NCI-H226 (cell line): Measurements from ENCODE around the gene ISOC1.

ENCODE experiments used
- DNase-seq: peaks from one replicate; pipeline ENCODE4 v3.0.0-alpha.2; 2015

Gene ISOC1

DNA sequence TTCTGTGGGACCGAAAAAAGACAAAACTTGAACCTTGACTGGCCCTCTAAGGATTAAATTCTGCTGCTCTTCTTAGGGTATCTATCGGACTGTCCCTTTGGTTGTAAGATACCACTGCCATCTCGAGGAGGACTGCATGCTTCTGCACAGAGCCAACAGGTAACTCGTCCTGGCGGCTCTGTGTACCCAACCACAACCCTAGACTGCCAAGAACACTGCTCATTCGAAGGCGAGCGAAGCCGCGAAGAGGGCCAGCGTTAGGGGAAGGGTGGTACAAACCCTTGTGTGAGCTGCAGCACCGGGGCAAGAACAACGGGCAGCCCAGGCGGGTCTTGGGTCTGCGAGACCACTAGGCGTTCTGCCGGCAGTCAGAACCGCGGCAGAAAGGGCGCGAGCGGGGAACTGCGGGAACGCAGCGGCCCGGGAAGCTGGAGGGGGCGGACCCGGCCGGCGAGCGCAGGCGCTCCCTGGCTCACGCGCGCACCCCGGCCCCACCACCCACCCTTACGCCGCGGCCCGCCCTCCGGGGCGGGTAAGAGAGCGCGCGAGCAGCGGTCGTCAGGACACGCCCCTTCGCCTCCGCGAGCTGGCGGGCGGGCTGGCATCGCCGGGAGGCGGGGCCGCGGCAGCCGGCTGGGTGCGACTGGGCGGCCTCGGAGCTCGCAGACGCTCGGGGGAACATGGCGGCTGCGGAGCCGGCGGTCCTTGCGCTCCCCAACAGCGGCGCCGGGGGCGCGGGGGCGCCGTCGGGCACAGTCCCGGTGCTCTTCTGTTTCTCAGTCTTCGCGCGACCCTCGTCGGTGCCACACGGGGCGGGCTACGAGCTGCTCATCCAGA lies at the start of gene ISOC1:
Gene ISOC1, plus strand, starts transcription at position 663 of the 837 bp plus-strand sequence. Its CDS starts 18 bp downstream, at position 681.
- DNase-seq, result peak; percentile 86

- DNase-seq, result no peak
Measured at GRCh38 chr5:129046151-129046550, 48.4 kb upstream of the ISOC1 start.

DNA sequence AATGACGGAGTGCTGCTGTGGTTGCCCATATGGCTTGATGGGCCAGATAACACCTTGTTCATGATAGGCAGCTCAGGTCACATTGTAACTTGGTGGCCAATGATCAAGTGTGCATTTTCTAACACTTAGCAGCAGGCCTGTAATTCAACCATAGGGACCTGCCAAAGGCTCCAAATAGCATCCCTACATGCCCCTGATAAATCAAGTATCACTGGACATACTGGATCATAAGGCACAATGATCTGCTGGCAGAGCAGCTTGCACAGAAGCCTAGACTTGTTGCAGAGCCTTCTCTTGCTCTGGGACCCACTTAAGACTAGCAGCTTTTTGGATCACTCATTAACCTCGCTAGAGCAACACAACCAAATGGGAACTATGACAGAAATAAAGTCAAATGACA lies 46.0 kb upstream of the ISOC1 start:
- no peak for DNase-seq

GRCh38 chr5:129049126-129049799 lies 45.3 kb upstream of the ISOC1 start:
- no peak for DNase-seq

- no peak for DNase-seq
Measured at GRCh38 chr5:129051283-129051682, 43.3 kb upstream of the ISOC1 start.

- DNase-seq, result no peak
Measured at GRCh38 chr5:129053438-129053837, 41.1 kb upstream of the ISOC1 start.

DNA sequence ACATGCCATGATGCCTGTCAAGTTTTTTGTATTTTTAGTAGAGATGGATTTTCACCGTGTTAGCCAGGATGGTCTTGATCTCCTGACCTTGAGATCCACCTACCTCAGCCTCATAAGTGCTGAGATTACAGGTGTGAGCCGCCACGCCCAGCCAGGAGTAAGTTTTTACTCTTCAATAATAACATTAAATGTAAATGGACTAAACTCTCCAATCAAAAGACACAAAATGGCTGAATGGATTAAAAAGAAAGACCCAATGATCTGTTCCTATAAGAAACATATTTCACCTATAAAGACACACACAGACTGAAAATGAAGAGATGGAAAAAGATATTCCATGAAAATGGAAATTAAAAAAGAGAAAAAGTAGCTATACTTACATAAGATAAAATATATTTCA lies 37.2 kb upstream of the ISOC1 start:
- no peak for DNase-seq

GRCh38 chr5:129061849-129062248 lies 32.7 kb upstream of the ISOC1 start:
- no peak for DNase-seq

- no peak for DNase-seq
Measured at GRCh38 chr5:129063483-129064113, 31.0 kb upstream of the ISOC1 start.

- DNase-seq, result no peak
Measured at GRCh38 chr5:129065721-129066120, 28.8 kb upstream of the ISOC1 start.

DNA sequence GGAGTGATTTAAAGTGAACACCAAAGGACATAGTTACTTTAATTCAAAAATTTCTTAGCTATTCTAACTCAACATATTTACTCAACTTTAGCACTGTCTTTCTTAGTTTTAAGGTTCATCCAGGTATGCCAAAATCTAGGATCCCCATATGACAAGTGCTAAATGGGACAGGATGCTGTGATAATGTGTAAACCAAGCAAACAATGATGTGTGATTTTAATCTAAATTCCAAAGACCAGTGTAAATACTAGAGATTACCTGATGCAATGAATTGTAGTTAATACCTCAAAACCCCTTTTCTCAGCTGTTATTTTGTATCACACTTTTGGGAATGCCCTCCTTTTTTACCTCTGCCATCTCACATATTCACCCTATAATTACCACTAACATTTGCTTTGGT lies 26.8 kb upstream of the ISOC1 start:
- DNase-seq, result no peak

DNA sequence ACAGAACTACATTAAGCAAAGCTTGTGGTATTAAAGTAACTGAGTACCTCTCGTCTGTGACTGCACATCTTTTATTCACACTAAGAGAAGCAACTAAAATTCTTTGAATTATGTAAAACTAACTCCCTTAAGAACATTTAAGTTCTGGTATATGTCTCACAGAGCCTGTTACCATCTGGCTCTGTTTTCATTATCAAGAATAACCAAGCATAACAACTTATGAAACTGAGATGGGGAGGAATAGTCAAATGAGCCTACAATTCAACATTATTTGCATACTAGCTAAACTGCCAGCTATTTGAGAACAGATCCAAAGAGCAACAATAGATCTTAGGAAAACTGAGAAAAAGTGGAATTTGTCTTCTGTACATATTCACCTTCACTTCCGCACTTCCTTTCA lies 25.3 kb upstream of the ISOC1 start:
- no peak for DNase-seq

DNA sequence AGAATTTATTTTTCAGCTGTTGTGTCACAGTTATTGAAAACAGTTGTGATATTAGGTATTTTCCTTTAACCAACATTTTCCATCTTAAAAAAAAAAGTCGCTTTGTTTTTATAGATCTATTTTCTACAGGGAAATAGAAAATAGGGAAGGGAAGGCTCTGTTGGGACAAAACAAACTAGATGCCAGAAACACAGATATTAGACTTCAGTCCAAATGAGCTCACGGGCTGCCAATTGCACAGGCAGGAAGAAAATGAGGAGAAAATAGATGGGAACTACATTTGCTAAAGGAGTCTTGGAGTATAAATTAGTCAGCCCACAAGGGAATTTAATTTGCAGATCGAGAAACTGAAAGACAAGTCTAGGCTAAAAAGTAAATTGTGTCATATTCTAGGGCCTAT lies 21.4 kb upstream of the ISOC1 start:
- DNase-seq, result no peak

DNA sequence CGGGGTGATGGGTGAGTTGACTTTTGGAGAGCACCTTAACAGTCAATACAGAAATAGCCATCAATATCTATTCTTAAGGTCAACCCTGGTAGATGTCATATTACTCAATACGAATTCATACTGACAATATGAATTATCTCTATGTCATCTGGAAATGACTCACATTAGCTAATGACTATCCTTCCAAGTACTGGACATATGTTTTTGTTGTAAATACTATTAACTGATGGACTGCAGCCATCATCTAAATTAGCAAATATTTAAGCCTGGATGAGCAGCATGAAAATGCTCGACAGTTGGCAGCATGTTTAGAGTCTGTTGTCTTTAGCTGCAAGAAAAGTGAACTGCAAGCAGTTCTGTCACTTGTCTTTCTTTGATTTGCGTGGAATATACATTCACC lies 19.6 kb upstream of the ISOC1 start:
- DNase-seq, result no peak

- no peak for DNase-seq
Measured at GRCh38 chr5:129077433-129078075, 17.0 kb upstream of the ISOC1 start.

GRCh38 chr5:129078247-129078646 lies 16.3 kb upstream of the ISOC1 start:
- no peak for DNase-seq

- DNase-seq, result no peak
Measured at GRCh38 chr5:129078660-129079059, 15.9 kb upstream of the ISOC1 start.

DNA sequence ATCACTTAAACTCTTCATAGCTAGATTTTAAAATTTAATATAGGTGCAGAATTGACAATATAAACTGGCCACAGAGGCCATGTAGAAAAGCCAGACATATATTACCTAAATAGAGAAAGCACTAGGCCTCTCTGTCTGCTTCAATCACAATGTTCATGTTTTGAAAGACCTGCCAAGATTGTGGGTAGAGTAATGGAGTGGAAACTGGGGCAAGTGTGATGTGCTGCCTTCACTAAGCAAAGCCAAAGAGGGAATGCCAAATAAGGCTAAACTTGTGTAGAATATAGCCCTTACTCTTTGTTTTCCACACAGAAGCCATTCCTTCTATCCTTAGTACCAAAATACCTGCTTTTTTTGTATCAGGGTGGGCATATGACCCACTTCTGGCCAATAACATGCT lies 15.1 kb upstream of the ISOC1 start:
- no peak for DNase-seq

GRCh38 chr5:129080766-129081165 lies 13.8 kb upstream of the ISOC1 start:
- no peak for DNase-seq

- no peak for DNase-seq
Measured at GRCh38 chr5:129082225-129083136, 12.1 kb upstream of the ISOC1 start.

GRCh38 chr5:129094924-129095899 lies 663 bp downstream of the ISOC1 start:
- DNase-seq, result no peak
